Fibroblast of lung (primary cell): ENCODE measurements around the gene PUS7. TPM values are rescaled to one million over a fixed set of nuclear protein-coding genes. Genes with fewer than 3 reads are reported as not detected.

Source experiments
- DNase-seq, 2 donors: peaks; one replicate each; pipeline versions ENCODE4 v3.0.0 to v3.0.0-alpha.2; 2010; ENCODE audit warnings: low read depth in 2 of 2
- H2AFZ ChIP-seq: 2 replicates; pipeline ENCODE4 v1.5.1; 2012; ENCODE audit warnings: low read length, control low read depth, inconsistent platforms
- H3K27ac ChIP-seq: 2 replicates; pipeline ENCODE4 v1.5.1; 2011; ENCODE audit warnings: low read length, control low read depth; ENCODE audit not compliant: insufficient read depth
- H3K27me3 ChIP-seq: 2 replicates; pipeline ENCODE4 v1.5.1; 2011; ENCODE audit warnings: mild to moderate bottlenecking, low read length; ENCODE audit not compliant: control insufficient read depth, insufficient read depth
- H3K36me3 ChIP-seq: 2 replicates; pipeline ENCODE4 v1.5.1; 2011; ENCODE audit warnings: low read length; ENCODE audit not compliant: control insufficient read depth, insufficient read depth
- H3K4me1 ChIP-seq: 2 replicates; pipeline ENCODE4 v1.5.1; 2011; ENCODE audit warnings: low read length; ENCODE audit not compliant: control insufficient read depth, insufficient read depth; ENCODE audit errors: extremely low read depth
- H3K4me2 ChIP-seq: 2 replicates; pipeline ENCODE4 v1.5.1; 2011; ENCODE audit warnings: low read length, control low read depth; ENCODE audit not compliant: insufficient read depth; ENCODE audit errors: extremely low read depth
- H3K4me3 ChIP-seq, 4 experiments: fragments of 200-600 bp in 1 of 4; sonication (generic) in 1 of 4; replicated peaks in 1 of 4; 2 replicates each; pipeline ENCODE4 v1.5.1; 2011 to 2016; ENCODE audit warnings: low read length in 4 of 4, low read depth in 3 of 4, mild to moderate bottlenecking in 3 of 4, control low read depth in 2 of 4, inconsistent platforms in 1 of 4, mixed read lengths in 1 of 4; ENCODE audit not compliant: insufficient read depth in 1 of 4; ENCODE audit errors: control extremely low read depth in 1 of 4
- H3K79me2 ChIP-seq: 2 replicates; pipeline ENCODE4 v1.5.1; 2012; ENCODE audit warnings: mild to moderate bottlenecking, low read length, inconsistent platforms; ENCODE audit not compliant: control insufficient read depth, insufficient read depth
- H3K9ac ChIP-seq: 2 replicates; pipeline ENCODE4 v1.5.1; 2011; ENCODE audit warnings: mild to moderate bottlenecking, low read length, control low read depth; ENCODE audit not compliant: insufficient read depth
- H3K9me3 ChIP-seq: 2 replicates; pipeline ENCODE4 v1.5.1; 2012; ENCODE audit warnings: low read depth, low read length; ENCODE audit not compliant: control insufficient read depth, insufficient read depth
- H4K20me1 ChIP-seq: 2 replicates; pipeline ENCODE4 v1.5.1; 2011; ENCODE audit warnings: low read length; ENCODE audit not compliant: control insufficient read depth, insufficient read depth; ENCODE audit errors: extremely low read depth
- CTCF ChIP-seq, 2 donors: IDR thresholded peaks in 1 of 2; conservative IDR thresholded peaks in 1 of 2; 1 replicate in 1 of 2; 2 replicates in 1 of 2; pipeline ENCODE4 v1.5.1; 2011 to 2012; ENCODE audit warnings: low read length in 2 of 2, control low read depth in 1 of 2, inconsistent platforms in 1 of 2, low read depth in 1 of 2, mild to moderate bottlenecking in 1 of 2
- EZH2 ChIP-seq: IDR thresholded peaks from 2 replicates; pipeline ENCODE4 v1.5.1; 2012; ENCODE audit warnings: low read length, control low read depth, mild to moderate bottlenecking; ENCODE audit errors: missing control alignments
- polyA plus RNA-seq, 2 donors: library from polyadenylated mRNA; depleted of rRNA in 1 of 2; stranded (reverse) in 1 of 2; unstranded in 1 of 2; fragments of >200 nt; gene quantifications; 2 replicates each; pipeline ENCODE4 v1.2.1, GENCODE V29; 2011 to 2012; ENCODE audit warnings: missing spikeins in 1 of 2
- total RNA-seq: library from RNA; depleted of rRNA; stranded (reverse); fragments of >200 nt; gene quantifications from 2 replicates; pipeline ENCODE4 v1.2.1, GENCODE V29; 2014

Gene PUS7
- total and polyA plus RNA-seq, 2 donors (not counting 1 experiment from before 2014, with no cell fraction given) = 8.8 to 16.0 TPM

GRCh38 chr7:105532709-105533460 is 10.8 kb upstream of the PUS7 start:
- peak overlapping the region; percentile 98 for H3K9ac ChIP-seq
- H3K27ac ChIP-seq = peak overlapping the region; percentile 94
- H3K4me3 ChIP-seq = peak overlapping the region; percentile 75 to 100 (median 100)
- H3K4me2 ChIP-seq = peak overlapping the region; percentile 88
- H2AFZ ChIP-seq = peak overlapping the region; percentile 100
- no peaks in the 10 kb centered on the region for H3K4me1 ChIP-seq
- no peak for DNase-seq
- H3K27me3 ChIP-seq = no peaks in the 10 kb centered on the region
- H3K9me3 ChIP-seq = no peaks in the 10 kb centered on the region
- no peaks in the 10 kb centered on the region for H4K20me1 ChIP-seq
- peaks cover 1% of the 10 kb centered on the region for H3K36me3 ChIP-seq
- no peak for TF ChIP-seq CTCF (conservative IDR thresholded peaks at IDR 0.05 in 1 of 2, IDR thresholded peaks at IDR 0.05 in 1 of 2; ENCODE audit: low read depth in 1 of 2, low read length in 2 of 2)
- TF ChIP-seq EZH2 = no peak
- peaks cover 21% of the 10 kb centered on the region for H3K79me2 ChIP-seq

- Histone ChIP-seq H2AFZ (peak within 1 kb of the TSS; percentile 100), H3K4me1 (no peaks in the 10 kb centered on the region), H3K9me3 (no peaks in the 10 kb centered on the region), H3K36me3 (peaks cover 1% of the 10 kb centered on the region), H3K27ac (peak within 1 kb of the TSS; percentile 94), H3K79me2 (peaks cover 21% of the 10 kb centered on the region), H4K20me1 (no peaks in the 10 kb centered on the region), H3K4me2 (peak within 1 kb of the TSS; percentile 93), H3K9ac (peak within 1 kb of the TSS; percentile 98), H3K4me3 (peak within 1 kb of the TSS; percentile 75 to 100 (median 100)), H3K27me3 (no peaks in the 10 kb centered on the region)
- TF ChIP-seq CTCF (conservative IDR thresholded peaks at IDR 0.05 in 1 of 2, IDR thresholded peaks at IDR 0.05 in 1 of 2; ENCODE audit: low read depth in 1 of 2, low read length in 2 of 2) (peak; percentile 71 to 74), EZH2 (no peak)
- DNase-seq = peak; percentile 90 to 92
These were observed 10.0 kb upstream of the PUS7 start, which contains the start of gene RINT1 for GRCh38 chr7:105531792-105532671. TSS of gene RINT1 (plus strand) at chr7:105532201. CDS start at chr7:105532316, 115 bp downstream.

GRCh38 chr7:105530546-105530945 is 8.5 kb upstream of the PUS7 start:
- DNase-seq = no peak
- no peak overlapping the region for H3K4me3 ChIP-seq
- H4K20me1 ChIP-seq = no peaks in the 10 kb centered on the region
- H3K27ac ChIP-seq = no peak overlapping the region
- TF ChIP-seq EZH2 (no peak), CTCF (conservative IDR thresholded peaks at IDR 0.05 in 1 of 2, IDR thresholded peaks at IDR 0.05 in 1 of 2; ENCODE audit: low read depth in 1 of 2, low read length in 2 of 2) (no peak)
- no peak overlapping the region for H3K9ac ChIP-seq
- no peak overlapping the region for H3K4me2 ChIP-seq
- H3K9me3 ChIP-seq = no peaks in the 10 kb centered on the region
- no peak overlapping the region for H2AFZ ChIP-seq
- H3K4me1 ChIP-seq = no peaks in the 10 kb centered on the region
- H3K36me3 ChIP-seq = no peaks in the 10 kb centered on the region
- peaks cover 21% of the 10 kb centered on the region for H3K79me2 ChIP-seq
- no peaks in the 10 kb centered on the region for H3K27me3 ChIP-seq
